GM23338 (cell line): Measurements from ENCODE around the gene CIDEA. TPM values are rescaled to one million over a fixed set of nuclear protein-coding genes. Genes with fewer than 3 reads are reported as not detected.

Source experiments
- ATAC-seq: fragments of 200-7000 bp; cut with Tn5 transposase; 3 replicates; pipeline ENCODE4 v1.9.1; 2020
- DNase-seq: peaks from one replicate; pipeline ENCODE4 v3.0.0-alpha.2; 2015; ENCODE audit warnings: low spot score
- H2AFZ ChIP-seq: fragments of 200-600 bp; sonication (generic); 2 replicates; pipeline ENCODE4 v1.8.0; 2016; ENCODE audit warnings: antibody characterized with exemption, mild to moderate bottlenecking, moderate library complexity
- H3F3A ChIP-seq: fragments of 200-600 bp; sonication (generic); replicated peaks from 2 replicates; pipeline ENCODE4 v1.8.0; 2017; ENCODE audit warnings: antibody characterized with exemption, mixed run types, low read depth
- H3K27ac ChIP-seq: fragments of 200-600 bp; sonication (generic); 2 replicates; pipeline ENCODE4 v1.6.1; 2016; ENCODE audit warnings: low read depth
- H3K27me3 ChIP-seq: fragments of 200-600 bp; sonication (generic); 2 replicates; pipeline ENCODE4 v1.8.0; 2016; ENCODE audit warnings: mild to moderate bottlenecking, mixed run types, moderate library complexity; ENCODE audit not compliant: insufficient read depth
- H3K36me3 ChIP-seq: fragments of 200-600 bp; sonication (generic); 2 replicates; pipeline ENCODE4 v1.8.0; 2016; ENCODE audit warnings: mild to moderate bottlenecking; ENCODE audit not compliant: insufficient read depth
- H3K4me1 ChIP-seq: fragments of 200-600 bp; sonication (generic); 2 replicates; pipeline ENCODE4 v1.8.0; 2016; ENCODE audit warnings: mild to moderate bottlenecking, moderate library complexity; ENCODE audit not compliant: insufficient read depth
- H3K4me2 ChIP-seq: fragments of 200-600 bp; sonication (generic); 2 replicates; pipeline ENCODE4 v1.7.1; 2017; ENCODE audit warnings: mixed run types
- H3K4me3 ChIP-seq: fragments of 200-600 bp; sonication (generic); 2 replicates; pipeline ENCODE4 v1.6.1; 2016; ENCODE audit warnings: mixed run types
- H3K79me2 ChIP-seq: fragments of 200-600 bp; sonication (generic); replicated peaks from 2 replicates; pipeline ENCODE4 v1.8.0; 2017; ENCODE audit warnings: mild to moderate bottlenecking; ENCODE audit not compliant: insufficient read depth
- H3K9me2 ChIP-seq: fragments of 200-600 bp; sonication (generic); 2 replicates; pipeline ENCODE4 v1.8.0; 2017; ENCODE audit not compliant: insufficient read depth
- H4K20me1 ChIP-seq: fragments of 200-600 bp; sonication (generic); replicated peaks from 2 replicates; pipeline ENCODE4 v1.8.0; 2017; ENCODE audit warnings: mild to moderate bottlenecking; ENCODE audit not compliant: insufficient read depth
- H3K27ac Mint-ChIP-seq: 2 replicates; pipeline ENCODE4 v1.8.0; 2020; ENCODE audit warnings: inconsistent platforms, mild to moderate bottlenecking, moderate library complexity, mixed read lengths
- H3K27me3 Mint-ChIP-seq: 3 replicates; pipeline ENCODE4 v1.8.0; 2022; ENCODE audit warnings: low read depth, mild to moderate bottlenecking, moderate library complexity, mixed read lengths, inconsistent platforms; ENCODE audit not compliant: insufficient read depth, poor library complexity
- H3K36me3 Mint-ChIP-seq: 3 replicates; pipeline ENCODE4 v1.8.0; 2021; ENCODE audit warnings: low read depth, mild to moderate bottlenecking, inconsistent platforms, moderate library complexity, mixed read lengths
- H3K4me1 Mint-ChIP-seq: 3 replicates; pipeline ENCODE4 v1.8.0; 2020; ENCODE audit warnings: mild to moderate bottlenecking, inconsistent platforms, mixed read lengths
- H3K4me3 Mint-ChIP-seq: 3 replicates; pipeline ENCODE4 v1.8.0; 2021; ENCODE audit warnings: moderate library complexity, mild to moderate bottlenecking, inconsistent platforms, mixed read lengths
- H3K9me3 Mint-ChIP-seq: 3 replicates; pipeline ENCODE4 v1.8.0; 2020; ENCODE audit warnings: moderate library complexity, mild to moderate bottlenecking, inconsistent platforms, mixed read lengths
- CTCF ChIP-seq, 2 experiments: fragments of 200-600 bp in 1 of 2; sonication (generic) in 1 of 2; conservative IDR thresholded peaks; 2 replicates each; pipeline versions ENCODE4 v1.5.1 to v1.6.1; 2016 to 2017; ENCODE audit warnings: antibody characterized with exemption in 2 of 2, low read depth in 2 of 2, mild to moderate bottlenecking in 2 of 2, moderate library complexity in 1 of 2
- EZH2 ChIP-seq: fragments of 200-600 bp; sonication (generic); IDR thresholded peaks from one replicate; pipeline ENCODE4 v1.8.0; 2017; ENCODE audit warnings: antibody characterized with exemption, mild to moderate bottlenecking, low read depth; ENCODE audit not compliant: unreplicated experiment
- JUNB ChIP-seq: IDR thresholded peaks from one replicate; pipeline ENCODE4 v1.6.1; 2016; ENCODE audit warnings: antibody characterized with exemption; ENCODE audit not compliant: unreplicated experiment
- NANOG ChIP-seq: IDR thresholded peaks from 2 replicates; pipeline ENCODE4 v1.6.1; 2016; ENCODE audit warnings: antibody characterized with exemption, borderline replicate concordance
- POLR2AphosphoS5 ChIP-seq: IDR thresholded peaks from 2 replicates; pipeline ENCODE4 v1.6.1; 2016; ENCODE audit warnings: antibody characterized with exemption, low read depth
- REST ChIP-seq: IDR thresholded peaks from one replicate; pipeline ENCODE4 v1.6.1; 2018; ENCODE audit warnings: antibody characterized with exemption; ENCODE audit not compliant: unreplicated experiment
- STAT1 ChIP-seq: IDR thresholded peaks from one replicate; pipeline ENCODE4 v1.6.1; 2016; ENCODE audit warnings: antibody characterized with exemption; ENCODE audit not compliant: unreplicated experiment
- ZNF114 ChIP-seq: fragments of 250-450 bp; sonication (Bioruptor Pico); IDR thresholded peaks from 2 replicates; pipeline ENCODE4 v1.5.0; 2020; ENCODE audit warnings: mild to moderate bottlenecking, moderate library complexity
- ZNF462 ChIP-seq: fragments of 250-450 bp; sonication (Bioruptor Pico); IDR thresholded peaks from 2 replicates; pipeline ENCODE4 v1.5.0; 2020; ENCODE audit warnings: mild to moderate bottlenecking, moderate library complexity
- polyA plus RNA-seq: library from polyadenylated mRNA; unstranded; fragments of >200 nt; fragmentation: Nextera tagmentation; extraction: Ambion mirVana; gene quantifications from 2 replicates; pipeline ENCODE4 v1.2.1, GENCODE V29; 2016
- total RNA-seq: library from RNA; depleted of rRNA; stranded (reverse); fragments of >200 nt; shearing (Covaris generic); gene quantifications from 2 replicates; pipeline ENCODE4 v1.2.3, GENCODE V29; 2014

Gene CIDEA
- total and polyA plus RNA-seq, 2 experiments from 2014 or later, result 0.45 TPM; not detected in 1

- TF ChIP-seq EZH2 (no peak), JUNB (no peak), ZNF462 (CRISPR knock-in tag) (no peak), STAT1 (no peak), ZNF114 (CRISPR knock-in tag) (no peak)
Observed at GRCh38 chr18:12305211-12305610, 51.0 kb downstream of the CIDEA start (continued).

GRCh38 chr18:12305930-12306629 is 51.9 kb downstream of the CIDEA start:
- no peak overlapping the region for H3K27ac ChIP-seq
- H3K27ac Mint-ChIP-seq, result no peak overlapping the region
- peaks cover 41% of the 10 kb centered on the region for H3K27me3 Mint-ChIP-seq
- peaks cover 32% of the 10 kb centered on the region for H3K27me3 ChIP-seq
- peaks cover 12% of the 10 kb centered on the region; the same call in 1 of the 2 replicates for H3K36me3 ChIP-seq
- peaks cover 21% of the 10 kb centered on the region for H3F3A ChIP-seq
- H3K4me1 ChIP-seq, result peaks cover 28% of the 10 kb centered on the region
- no peaks in the 10 kb centered on the region for H3K9me2 ChIP-seq
- H4K20me1 ChIP-seq, result no peaks in the 10 kb centered on the region; the same call in 1 of the 2 replicates
- H3K4me1 Mint-ChIP-seq, result peaks cover 34% of the 10 kb centered on the region
- peak overlapping the region; percentile 95 for H3K4me3 ChIP-seq
- ATAC-seq (peak; percentile 17), DNase-seq (peak; percentile 57)
- peak overlapping the region; percentile 65; the same call in 1 of the 2 replicates for H2AFZ ChIP-seq
- H3K4me2 ChIP-seq, result peak overlapping the region; percentile 96
- H3K36me3 Mint-ChIP-seq, result peaks cover 16% of the 10 kb centered on the region
- peaks cover 4% of the 10 kb centered on the region; the same call in 1 of the 3 replicates for H3K9me3 Mint-ChIP-seq
- peak overlapping the region; percentile 79 for H3K4me3 Mint-ChIP-seq
- H3K79me2 ChIP-seq, result peaks cover 25% of the 10 kb centered on the region
- TF ChIP-seq REST (no peak), STAT1 (no peak), POLR2AphosphoS5 (no peak), ZNF114 (CRISPR knock-in tag) (no peak), NANOG (no peak), CTCF (conservative IDR thresholded peaks at IDR 0.05; ENCODE audit: low read depth in 2 of 2) (no peak)
